SK-N-SH (cell line): ENCODE measurements around the gene OR52K2. TPM values are rescaled to one million over a fixed set of nuclear protein-coding genes. Genes with fewer than 3 reads are reported as not detected.

Source experiments
- CTCF ChIA-PET: fragments of 300-600, 350-600 bp; formaldehyde crosslinking; extraction: SDS; loops from one replicate; lab custom pipeline; 2021; lab: Yijun Ruan, JAX
- POLR2A ChIA-PET: fragments of 350-600 bp; sonication (Branson Sonifier 250); formaldehyde crosslinking; extraction: SDS; loops from one replicate; lab custom pipeline; 2020; ENCODE audit warnings: antibody characterized with exemption, inconsistent platforms; lab: Yijun Ruan, JAX
- DNase-seq: peaks from one replicate; pipeline ENCODE4 v3.0.0; 2012
- H2AFZ ChIP-seq: fragments of 200-600 bp; sonication (generic); 2 replicates; pipeline ENCODE4 v1.8.1; 2016; ENCODE audit warnings: antibody characterized with exemption, mild to moderate bottlenecking, low read depth
- H3F3A ChIP-seq: fragments of 200-600 bp; sonication (generic); replicated peaks from 2 replicates; pipeline ENCODE3; 2016; ENCODE audit warnings: antibody characterized with exemption, mild to moderate bottlenecking; ENCODE audit not compliant: insufficient read depth
- H3K27ac ChIP-seq, 2 experiments: fragments of 200-500 bp in 1 of 2; fragments of 200-600 bp in 1 of 2; sonication (Bioruptor generic) in 1 of 2; sonication (generic), shearing (Covaris generic) in 1 of 2; 2 replicates each; pipeline versions ENCODE4 v1.5.1 to v1.6.1; 2014 to 2016; ENCODE audit warnings: low read depth in 2 of 2, inconsistent platforms in 1 of 2, low read length in 1 of 2, mild to moderate bottlenecking in 1 of 2, mixed read lengths in 1 of 2
- H3K27me3 ChIP-seq: fragments of 200-600 bp; sonication (generic), shearing (Covaris generic); 2 replicates; pipeline ENCODE4 v1.6.1; 2016; ENCODE audit warnings: mixed run types; ENCODE audit not compliant: insufficient read depth
- H3K36me3 ChIP-seq, 2 experiments: fragments of 200-500 bp in 1 of 2; fragments of 200-600 bp in 1 of 2; sonication (Bioruptor generic) in 1 of 2; sonication (generic) in 1 of 2; replicated peaks in 1 of 2; 2 replicates each; pipeline versions ENCODE3 to v1.5.1; 2014 to 2016; ENCODE audit warnings: low read length in 1 of 2, mild to moderate bottlenecking in 1 of 2; ENCODE audit not compliant: insufficient read depth in 2 of 2, control insufficient read depth in 1 of 2
- H3K4me1 ChIP-seq, 2 experiments: fragments of 200-500 bp in 1 of 2; fragments of 200-600 bp in 1 of 2; sonication (Bioruptor generic) in 1 of 2; sonication (generic), shearing (Covaris generic) in 1 of 2; 2 replicates each; pipeline versions ENCODE4 v1.5.1 to v1.6.1; 2014 to 2016; ENCODE audit warnings: low read depth in 1 of 2, low read length in 1 of 2, mixed run types in 1 of 2; ENCODE audit not compliant: insufficient read depth in 2 of 2, control insufficient read depth in 1 of 2
- H3K4me2 ChIP-seq: fragments of 200-600 bp; sonication (generic), shearing (Covaris generic); 2 replicates; pipeline ENCODE4 v1.6.1; 2017; ENCODE audit warnings: mixed run types
- H3K4me3 ChIP-seq, 2 experiments: fragments of 200-500 bp in 1 of 2; fragments of 200-600 bp in 1 of 2; sonication (Bioruptor generic) in 1 of 2; sonication (generic), shearing (Covaris generic) in 1 of 2; 2 replicates each; pipeline versions ENCODE4 v1.5.1 to v1.8.1; 2014 to 2016; ENCODE audit warnings: low read depth in 2 of 2, inconsistent platforms in 1 of 2, low read length in 1 of 2, mild to moderate bottlenecking in 1 of 2, mixed read lengths in 1 of 2, moderate library complexity in 1 of 2
- H3K79me2 ChIP-seq: fragments of 200-600 bp; sonication (generic); 2 replicates; pipeline ENCODE4 v1.8.1; 2017; ENCODE audit warnings: mild to moderate bottlenecking; ENCODE audit not compliant: insufficient read depth
- H3K9ac ChIP-seq: fragments of 200-600 bp; sonication (generic); 2 replicates; pipeline ENCODE4 v1.6.1; 2017; ENCODE audit warnings: mixed run types
- H3K9me2 ChIP-seq: fragments of 200-600 bp; sonication (generic); 2 replicates; pipeline ENCODE4 v1.6.1; 2017; ENCODE audit warnings: mixed run types
- H3K9me3 ChIP-seq: fragments of 200-600 bp; sonication (generic); 2 replicates; pipeline ENCODE4 v1.6.1; 2017; ENCODE audit warnings: mixed run types, mild to moderate bottlenecking, moderate library complexity
- H4K20me1 ChIP-seq: fragments of 200-600 bp; sonication (generic); 2 replicates; pipeline ENCODE4 v1.6.1; 2017; ENCODE audit warnings: mild to moderate bottlenecking, mixed run types; ENCODE audit not compliant: insufficient read depth
- ELF1 ChIP-seq: IDR thresholded peaks from 2 replicates; pipeline ENCODE4 v1.4.0; 2012
- FOXJ3 ChIP-seq: sonication (generic); formaldehyde crosslinking; IDR thresholded peaks from 2 replicates; pipeline ENCODE4 v1.5.1; 2020; ENCODE audit warnings: mild to moderate bottlenecking, missing genetic modification reagents
- FOXM1 ChIP-seq: IDR thresholded peaks from 2 replicates; pipeline ENCODE4 v1.4.0; 2012; ENCODE audit warnings: low read depth, mild to moderate bottlenecking
- GABPA ChIP-seq: IDR thresholded peaks from 2 replicates; pipeline ENCODE4 v1.4.0; 2012; ENCODE audit warnings: low read depth, mild to moderate bottlenecking
- GATA2 ChIP-seq: sonication (generic); formaldehyde crosslinking; IDR thresholded peaks from 2 replicates; pipeline ENCODE4 v1.5.0; 2020; ENCODE audit warnings: mild to moderate bottlenecking, missing genetic modification reagents
- JUND ChIP-seq: IDR thresholded peaks from 2 replicates; pipeline ENCODE4 v1.4.0; 2012
- MXI1 ChIP-seq: IDR thresholded peaks from 2 replicates; pipeline ENCODE4 v1.6.1; 2012; ENCODE audit warnings: mild to moderate bottlenecking, low read depth, low read length, improper control_type of control experiment
- POLR2AphosphoS5 ChIP-seq: IDR thresholded peaks from 2 replicates; pipeline ENCODE4 v1.6.1; 2012; ENCODE audit warnings: low read depth, low read length
- RFX5 ChIP-seq: IDR thresholded peaks from 2 replicates; pipeline ENCODE4 v1.6.1; 2012; ENCODE audit warnings: mild to moderate bottlenecking, improper control_type of control experiment, low read length
- SIN3A ChIP-seq: IDR thresholded peaks from 2 replicates; pipeline ENCODE4 v1.6.1; 2012; ENCODE audit warnings: low read depth, mild to moderate bottlenecking, low read length, moderate library complexity, borderline replicate concordance
- TAF1 ChIP-seq: IDR thresholded peaks from 2 replicates; pipeline ENCODE4 v1.6.1; 2012; ENCODE audit warnings: low read depth, mild to moderate bottlenecking, low read length, moderate library complexity, borderline replicate concordance
- TCF12 ChIP-seq: IDR thresholded peaks from 2 replicates; pipeline ENCODE4 v1.4.0; 2012
- YY1 ChIP-seq: IDR thresholded peaks from 2 replicates; pipeline ENCODE4 v1.4.0; 2012; ENCODE audit warnings: low read depth, mild to moderate bottlenecking
- WGBS: methylation state at CpG from one replicate; pipeline ENCODE4 v1.1.6; 2017; ENCODE audit warnings: low lambda C conversion rate; 5-methylcytosine and 5-hydroxymethylcytosine counted together
- polyA plus RNA-seq, 3 experiments: library from polyadenylated mRNA; depleted of rRNA; stranded (reverse); fragments of >200 nt; gene quantifications; 2 replicates each; pipeline ENCODE4 v1.2.3, GENCODE V29; 2012
- TF ChIP-seq, protein P1 (sequence below): fragments of 200-600 bp; sonication (generic); IDR thresholded peaks from 2 replicates; pipeline ENCODE4 v1.6.1; 2017; ENCODE audit warnings: antibody characterized with exemption, mild to moderate bottlenecking, moderate library complexity
- TF ChIP-seq, protein P2 (sequence below): fragments of 150-350 bp; IDR thresholded peaks from 2 replicates; pipeline ENCODE4 v1.6.1; 2017; ENCODE audit warnings: antibody characterized with exemption, low read length, low read depth, borderline replicate concordance
- TF ChIP-seq, protein P3 (sequence below): fragments of 150-350 bp; IDR thresholded peaks from 2 replicates; pipeline ENCODE4 v1.6.1; 2016; ENCODE audit warnings: mild to moderate bottlenecking, low read depth, low read length
- TF ChIP-seq, protein P4 (sequence below): IDR thresholded peaks from 2 replicates; pipeline ENCODE4 v1.6.1; 2012; ENCODE audit warnings: mild to moderate bottlenecking, low read depth, low read length, moderate library complexity
- TF ChIP-seq, protein P5 (sequence below): IDR thresholded peaks from 2 replicates; pipeline ENCODE4 v1.4.0; 2012; ENCODE audit warnings: low read depth, borderline replicate concordance

OR52K2 gene
- polyA plus RNA-seq, 1 of the 3 experiments (the other 2 are of a cell fraction), result not detected

DNA sequence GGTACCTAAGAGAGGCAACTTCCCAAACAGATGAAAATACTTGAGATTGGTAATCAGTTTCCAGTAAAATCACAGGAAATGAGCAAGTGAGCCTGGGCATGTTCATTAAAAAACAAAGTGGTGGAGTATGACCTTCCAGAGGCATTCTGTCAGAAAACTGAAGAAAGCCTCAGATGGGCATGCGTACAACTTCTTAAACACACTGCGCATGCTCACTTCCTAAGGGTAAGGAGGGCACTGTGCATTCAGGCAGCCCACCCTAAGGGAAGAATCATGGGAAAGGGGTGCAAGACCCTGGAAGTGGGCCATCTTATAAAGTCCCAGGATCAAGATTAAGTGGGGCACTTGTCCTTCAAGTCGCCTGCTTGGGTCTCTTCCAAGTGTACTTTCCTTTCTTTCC is 4.0 kb downstream of the OR52K2 start:
- no peaks in the 10 kb centered on the region for H3K9me3 ChIP-seq
- H2AFZ ChIP-seq, result no peak overlapping the region
- H4K20me1 ChIP-seq, result no peaks in the 10 kb centered on the region
- no peaks in the 10 kb centered on the region for H3F3A ChIP-seq
- H3K4me2 ChIP-seq, result no peak overlapping the region
- H3K36me3 ChIP-seq, result no peaks in the 10 kb centered on the region
- POLR2A ChIA-PET, result no interaction called here
- H3K27ac ChIP-seq, result no peak overlapping the region
- H3K27me3 ChIP-seq, result no peaks in the 10 kb centered on the region
- H3K9ac ChIP-seq, result no peak overlapping the region
- no peaks in the 10 kb centered on the region for H3K79me2 ChIP-seq
- H3K4me1 ChIP-seq, result no peaks in the 10 kb centered on the region
- H3K9me2 ChIP-seq, result no peaks in the 10 kb centered on the region
- CTCF ChIA-PET, result no interaction called here
- DNase-seq, result no peak
- no peak for TF ChIP-seq ELF1
- no peak overlapping the region for H3K4me3 ChIP-seq
- WGBS, result 31% methylated on average over 3 of the region's 3 CpGs

GRCh38 chr11:4454021-4454420 is 4.9 kb downstream of the OR52K2 start:
- Histone ChIP-seq H2AFZ (no peak overlapping the region), H3K9me2 (no peaks in the 10 kb centered on the region), H3K4me2 (no peak overlapping the region), H3K27ac (no peak overlapping the region), H3K27me3 (no peaks in the 10 kb centered on the region), H4K20me1 (no peaks in the 10 kb centered on the region), H3K9me3 (no peaks in the 10 kb centered on the region), H3K4me1 (no peaks in the 10 kb centered on the region), H3K9ac (no peak overlapping the region), H3K4me3 (no peak overlapping the region), H3K79me2 (no peaks in the 10 kb centered on the region), H3F3A (no peaks in the 10 kb centered on the region), H3K36me3 (no peaks in the 10 kb centered on the region)
- TF ChIP-seq MXI1 (no peak), FOXM1 (no peak), ELF1 (no peak), SIN3A (no peak), RFX5 (no peak), JUND (no peak), GABPA (no peak), YY1 (no peak), POLR2AphosphoS5 (no peak), GATA2 (CRISPR knock-in tag) (no peak), TAF1 (no peak), FOXJ3 (CRISPR knock-in tag) (no peak), TCF12 (no peak)
- TF ChIP-seq, protein P1, sequence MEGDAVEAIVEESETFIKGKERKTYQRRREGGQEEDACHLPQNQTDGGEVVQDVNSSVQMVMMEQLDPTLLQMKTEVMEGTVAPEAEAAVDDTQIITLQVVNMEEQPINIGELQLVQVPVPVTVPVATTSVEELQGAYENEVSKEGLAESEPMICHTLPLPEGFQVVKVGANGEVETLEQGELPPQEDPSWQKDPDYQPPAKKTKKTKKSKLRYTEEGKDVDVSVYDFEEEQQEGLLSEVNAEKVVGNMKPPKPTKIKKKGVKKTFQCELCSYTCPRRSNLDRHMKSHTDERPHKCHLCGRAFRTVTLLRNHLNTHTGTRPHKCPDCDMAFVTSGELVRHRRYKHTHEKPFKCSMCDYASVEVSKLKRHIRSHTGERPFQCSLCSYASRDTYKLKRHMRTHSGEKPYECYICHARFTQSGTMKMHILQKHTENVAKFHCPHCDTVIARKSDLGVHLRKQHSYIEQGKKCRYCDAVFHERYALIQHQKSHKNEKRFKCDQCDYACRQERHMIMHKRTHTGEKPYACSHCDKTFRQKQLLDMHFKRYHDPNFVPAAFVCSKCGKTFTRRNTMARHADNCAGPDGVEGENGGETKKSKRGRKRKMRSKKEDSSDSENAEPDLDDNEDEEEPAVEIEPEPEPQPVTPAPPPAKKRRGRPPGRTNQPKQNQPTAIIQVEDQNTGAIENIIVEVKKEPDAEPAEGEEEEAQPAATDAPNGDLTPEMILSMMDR, result no peak
- TF ChIP-seq, protein P2, sequence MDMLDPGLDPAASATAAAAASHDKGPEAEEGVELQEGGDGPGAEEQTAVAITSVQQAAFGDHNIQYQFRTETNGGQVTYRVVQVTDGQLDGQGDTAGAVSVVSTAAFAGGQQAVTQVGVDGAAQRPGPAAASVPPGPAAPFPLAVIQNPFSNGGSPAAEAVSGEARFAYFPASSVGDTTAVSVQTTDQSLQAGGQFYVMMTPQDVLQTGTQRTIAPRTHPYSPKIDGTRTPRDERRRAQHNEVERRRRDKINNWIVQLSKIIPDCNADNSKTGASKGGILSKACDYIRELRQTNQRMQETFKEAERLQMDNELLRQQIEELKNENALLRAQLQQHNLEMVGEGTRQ, result no peak
- TF ChIP-seq, protein P3, sequence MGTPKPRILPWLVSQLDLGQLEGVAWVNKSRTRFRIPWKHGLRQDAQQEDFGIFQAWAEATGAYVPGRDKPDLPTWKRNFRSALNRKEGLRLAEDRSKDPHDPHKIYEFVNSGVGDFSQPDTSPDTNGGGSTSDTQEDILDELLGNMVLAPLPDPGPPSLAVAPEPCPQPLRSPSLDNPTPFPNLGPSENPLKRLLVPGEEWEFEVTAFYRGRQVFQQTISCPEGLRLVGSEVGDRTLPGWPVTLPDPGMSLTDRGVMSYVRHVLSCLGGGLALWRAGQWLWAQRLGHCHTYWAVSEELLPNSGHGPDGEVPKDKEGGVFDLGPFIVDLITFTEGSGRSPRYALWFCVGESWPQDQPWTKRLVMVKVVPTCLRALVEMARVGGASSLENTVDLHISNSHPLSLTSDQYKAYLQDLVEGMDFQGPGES, result no peak
- TF ChIP-seq, protein P4, sequence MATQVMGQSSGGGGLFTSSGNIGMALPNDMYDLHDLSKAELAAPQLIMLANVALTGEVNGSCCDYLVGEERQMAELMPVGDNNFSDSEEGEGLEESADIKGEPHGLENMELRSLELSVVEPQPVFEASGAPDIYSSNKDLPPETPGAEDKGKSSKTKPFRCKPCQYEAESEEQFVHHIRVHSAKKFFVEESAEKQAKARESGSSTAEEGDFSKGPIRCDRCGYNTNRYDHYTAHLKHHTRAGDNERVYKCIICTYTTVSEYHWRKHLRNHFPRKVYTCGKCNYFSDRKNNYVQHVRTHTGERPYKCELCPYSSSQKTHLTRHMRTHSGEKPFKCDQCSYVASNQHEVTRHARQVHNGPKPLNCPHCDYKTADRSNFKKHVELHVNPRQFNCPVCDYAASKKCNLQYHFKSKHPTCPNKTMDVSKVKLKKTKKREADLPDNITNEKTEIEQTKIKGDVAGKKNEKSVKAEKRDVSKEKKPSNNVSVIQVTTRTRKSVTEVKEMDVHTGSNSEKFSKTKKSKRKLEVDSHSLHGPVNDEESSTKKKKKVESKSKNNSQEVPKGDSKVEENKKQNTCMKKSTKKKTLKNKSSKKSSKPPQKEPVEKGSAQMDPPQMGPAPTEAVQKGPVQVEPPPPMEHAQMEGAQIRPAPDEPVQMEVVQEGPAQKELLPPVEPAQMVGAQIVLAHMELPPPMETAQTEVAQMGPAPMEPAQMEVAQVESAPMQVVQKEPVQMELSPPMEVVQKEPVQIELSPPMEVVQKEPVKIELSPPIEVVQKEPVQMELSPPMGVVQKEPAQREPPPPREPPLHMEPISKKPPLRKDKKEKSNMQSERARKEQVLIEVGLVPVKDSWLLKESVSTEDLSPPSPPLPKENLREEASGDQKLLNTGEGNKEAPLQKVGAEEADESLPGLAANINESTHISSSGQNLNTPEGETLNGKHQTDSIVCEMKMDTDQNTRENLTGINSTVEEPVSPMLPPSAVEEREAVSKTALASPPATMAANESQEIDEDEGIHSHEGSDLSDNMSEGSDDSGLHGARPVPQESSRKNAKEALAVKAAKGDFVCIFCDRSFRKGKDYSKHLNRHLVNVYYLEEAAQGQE, result no peak
- TF ChIP-seq, protein P5, sequence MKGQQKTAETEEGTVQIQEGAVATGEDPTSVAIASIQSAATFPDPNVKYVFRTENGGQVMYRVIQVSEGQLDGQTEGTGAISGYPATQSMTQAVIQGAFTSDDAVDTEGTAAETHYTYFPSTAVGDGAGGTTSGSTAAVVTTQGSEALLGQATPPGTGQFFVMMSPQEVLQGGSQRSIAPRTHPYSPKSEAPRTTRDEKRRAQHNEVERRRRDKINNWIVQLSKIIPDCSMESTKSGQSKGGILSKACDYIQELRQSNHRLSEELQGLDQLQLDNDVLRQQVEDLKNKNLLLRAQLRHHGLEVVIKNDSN, result no peak
- ChIA-PET CTCF (no interaction called here), POLR2A (no interaction called here)
- DNase-seq, result no peak
